Measurements from ENCODE around the gene AP1S3.

DNA sequence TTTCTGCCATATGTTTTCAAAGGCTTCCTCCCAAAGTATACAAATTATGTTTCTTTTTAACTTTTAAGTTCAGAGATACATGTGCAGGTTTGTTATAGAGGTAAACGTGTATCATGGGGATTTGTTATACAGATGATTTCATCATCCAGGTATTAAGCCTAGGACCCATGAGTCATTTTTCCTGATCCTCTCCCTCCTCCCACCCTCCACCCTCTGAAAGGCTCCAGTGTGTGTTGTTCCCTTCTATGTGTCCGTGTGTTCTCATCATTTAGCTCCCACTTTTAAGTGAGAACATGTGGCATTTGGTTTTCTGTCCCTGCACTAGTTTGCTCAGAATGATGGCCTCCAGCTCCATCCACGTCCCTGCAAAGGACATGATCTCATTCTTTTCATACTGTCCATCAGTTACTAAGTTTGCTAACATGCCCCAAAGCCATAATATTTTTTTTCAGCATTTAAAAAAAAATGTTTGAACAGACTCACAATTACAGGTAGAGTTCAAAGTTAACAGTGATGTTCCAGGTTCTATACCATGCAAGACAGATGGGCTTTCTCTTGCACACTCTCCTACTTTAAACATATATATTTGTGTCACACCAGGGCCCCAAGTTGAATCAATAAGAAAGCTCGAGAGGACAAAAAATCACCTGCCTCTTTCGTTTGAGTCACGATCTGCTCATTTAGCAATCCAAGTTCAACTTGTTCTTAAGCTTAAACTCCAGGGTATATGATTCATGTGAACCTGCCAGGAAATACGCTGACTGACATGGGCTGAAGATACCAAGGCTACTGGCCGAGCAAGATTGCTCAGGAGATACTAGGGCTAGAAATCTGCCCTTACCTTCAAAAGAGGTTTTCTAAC, 77.6 kb downstream of the AP1S3 start:
- TF ChIP-seq, protein P1, sequence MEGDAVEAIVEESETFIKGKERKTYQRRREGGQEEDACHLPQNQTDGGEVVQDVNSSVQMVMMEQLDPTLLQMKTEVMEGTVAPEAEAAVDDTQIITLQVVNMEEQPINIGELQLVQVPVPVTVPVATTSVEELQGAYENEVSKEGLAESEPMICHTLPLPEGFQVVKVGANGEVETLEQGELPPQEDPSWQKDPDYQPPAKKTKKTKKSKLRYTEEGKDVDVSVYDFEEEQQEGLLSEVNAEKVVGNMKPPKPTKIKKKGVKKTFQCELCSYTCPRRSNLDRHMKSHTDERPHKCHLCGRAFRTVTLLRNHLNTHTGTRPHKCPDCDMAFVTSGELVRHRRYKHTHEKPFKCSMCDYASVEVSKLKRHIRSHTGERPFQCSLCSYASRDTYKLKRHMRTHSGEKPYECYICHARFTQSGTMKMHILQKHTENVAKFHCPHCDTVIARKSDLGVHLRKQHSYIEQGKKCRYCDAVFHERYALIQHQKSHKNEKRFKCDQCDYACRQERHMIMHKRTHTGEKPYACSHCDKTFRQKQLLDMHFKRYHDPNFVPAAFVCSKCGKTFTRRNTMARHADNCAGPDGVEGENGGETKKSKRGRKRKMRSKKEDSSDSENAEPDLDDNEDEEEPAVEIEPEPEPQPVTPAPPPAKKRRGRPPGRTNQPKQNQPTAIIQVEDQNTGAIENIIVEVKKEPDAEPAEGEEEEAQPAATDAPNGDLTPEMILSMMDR (IDR thresholded peaks at IDR 0.05; ENCODE audit: extremely low read depth in 1 of 2, insufficient read depth in 1 of 2, low read depth in 1 of 2, low read length in 2 of 2) = no peak
- TF ChIP-seq POLR2A (IDR thresholded peaks at IDR 0.05; ENCODE audit: low read depth, low read length) = no peak
- TF ChIP-seq EZH2 (IDR thresholded peaks at IDR 0.05; ENCODE audit: borderline replicate concordance, low read depth, low read length, severe bottlenecking) = no peak
- no peak for TF ChIP-seq POLR2AphosphoS5 (IDR thresholded peaks at IDR 0.05; ENCODE audit: insufficient read depth, low read depth, low read length)
- TF ChIP-seq GATA2 (IDR thresholded peaks at IDR 0.05; ENCODE audit: insufficient read depth, insufficient read length, low read depth, low read length) = peak; percentile 26
- peak; percentile 37 for TF ChIP-seq JUN (IDR thresholded peaks at IDR 0.05; ENCODE audit: borderline replicate concordance, insufficient read depth, insufficient read length, low read depth)
